HFFc6 (cell line): ENCODE data around the gene PLK5. TPM values are rescaled to one million over a fixed set of nuclear protein-coding genes. Genes with fewer than 3 reads are reported as not detected.

Experiments
- DNase-seq: peaks from one replicate; pipeline ENCODE4 v3.0.0-alpha.2; 2018
- H3K27ac Mint-ChIP-seq: 2 replicates; pipeline ENCODE4 v1.8.0; 2020; ENCODE audit warnings: mild to moderate bottlenecking, mixed read lengths
- H3K27me3 Mint-ChIP-seq: 2 replicates; pipeline ENCODE4 v1.8.0; 2021; ENCODE audit warnings: mild to moderate bottlenecking, moderate library complexity, mixed read lengths; ENCODE audit not compliant: insufficient read depth
- H3K36me3 Mint-ChIP-seq: 2 replicates; pipeline ENCODE4 v1.8.0; 2021; ENCODE audit warnings: low read depth, mixed read lengths
- H3K4me1 Mint-ChIP-seq: 2 replicates; pipeline ENCODE4 v1.8.0; 2020; ENCODE audit warnings: low read depth, mixed read lengths
- H3K4me3 Mint-ChIP-seq: 2 replicates; pipeline ENCODE4 v1.8.0; 2020; ENCODE audit warnings: mild to moderate bottlenecking, moderate library complexity, mixed read lengths
- H3K9me3 Mint-ChIP-seq: 2 replicates; pipeline ENCODE4 v1.8.0; 2020; ENCODE audit warnings: mild to moderate bottlenecking, mixed read lengths
- CTCF ChIP-seq: fragments of 200-600 bp; sonication (generic); IDR thresholded peaks from 2 replicates; pipeline ENCODE4 v1.5.0; 2021; ENCODE audit warnings: antibody characterized with exemption, mild to moderate bottlenecking
- total RNA-seq, 6 experiments: library from RNA; stranded (reverse); fragmentation: NEBNext Ultra II Directional; extraction: Animal tissue kit (Norgen Biotek cat#: 25700); gene quantifications; 2 replicates in 1 of 6; 3 replicates in 5 of 6; pipeline ENCODE4 v1.2.3, GENCODE V29; 2021

Gene PLK5
- total RNA-seq, 6 experiments from 2014 or later: 0.26 to 1.3 (median 0.70) TPM

- peak within 1 kb of the TSS; percentile 84 for H3K4me3 Mint-ChIP-seq
- peak within 1 kb of the TSS; percentile 60 for H3K27ac Mint-ChIP-seq
- H3K9me3 Mint-ChIP-seq: 0 out of 2 replicates have a peak, but pooled peaks cover 3% of the 10 kb centered on the region
- peak; percentile 18 for DNase-seq
- no peaks in the 10 kb centered on the region; the same call in 1 of the 2 replicates for H3K36me3 Mint-ChIP-seq
- no peak for TF ChIP-seq CTCF
- peaks cover under 1% of the 10 kb centered on the region; the same call in 1 of the 2 replicates for H3K4me1 Mint-ChIP-seq
- peaks cover 2% of the 10 kb centered on the region for H3K27me3 Mint-ChIP-seq
Measured at GRCh38 chr19:1512671-1513498, 11.0 kb upstream of the PLK5 start, which contains the start of gene ADAMTSL5. ADAMTSL5 (minus strand) TSS chr19:1513019; CDS start chr19:1510943, 2,076 bp downstream.

GRCh38 chr19:1513499-1514294 lies 10.2 kb upstream of the PLK5 start:
- H3K27ac Mint-ChIP-seq: no peak overlapping the region; the same call in 1 of the 2 replicates

GRCh38 chr19:1514295-1514661 lies 9.6 kb upstream of the PLK5 start:
- TF ChIP-seq CTCF: no peak
- no peak for DNase-seq

More at GRCh38 chr19:1513499-1514294, 10.2 kb upstream of the PLK5 start:
- Mint-ChIP-seq H3K27me3 (peaks cover 2% of the 10 kb centered on the region), H3K4me3 (peak overlapping the region; percentile 20; the same call in 1 of the 2 replicates), H3K9me3 (0 out of 2 replicates have a peak, but pooled peaks cover 2% of the 10 kb centered on the region), H3K4me1 (no peaks in the 10 kb centered on the region), H3K36me3 (no peaks in the 10 kb centered on the region)
- TF ChIP-seq CTCF: peak; percentile 85
- peak; percentile 22 for DNase-seq

GRCh38 chr19:1514986-1515721 lies 8.7 kb upstream of the PLK5 start:
- no peaks in the 10 kb centered on the region for H3K4me1 Mint-ChIP-seq
- H3K27ac Mint-ChIP-seq: no peak overlapping the region
- no peak for DNase-seq
- no peak overlapping the region for H3K4me3 Mint-ChIP-seq
- no peaks in the 10 kb centered on the region for H3K36me3 Mint-ChIP-seq
- no peaks in the 10 kb centered on the region for H3K9me3 Mint-ChIP-seq
- TF ChIP-seq CTCF: no peak
- no peaks in the 10 kb centered on the region; the same call in 1 of the 2 replicates for H3K27me3 Mint-ChIP-seq

More at GRCh38 chr19:1514295-1514661, 9.6 kb upstream of the PLK5 start:
- Mint-ChIP-seq H3K9me3 (no peaks in the 10 kb centered on the region), H3K4me1 (no peaks in the 10 kb centered on the region), H3K36me3 (no peaks in the 10 kb centered on the region), H3K27ac (no peak overlapping the region), H3K4me3 (0 out of 2 replicates have a peak overlapping the region, but pooled peaks have one; percentile 20), H3K27me3 (peaks cover 2% of the 10 kb centered on the region)

GRCh38 chr19:1516395-1516753 lies 7.5 kb upstream of the PLK5 start:
- H3K4me1 Mint-ChIP-seq: no peaks in the 10 kb centered on the region
- H3K27me3 Mint-ChIP-seq: no peaks in the 10 kb centered on the region; the same call in 1 of the 2 replicates
- TF ChIP-seq CTCF: no peak

More at GRCh38 chr19:1516395-1516753, 7.5 kb upstream of the PLK5 start:
- no peak for DNase-seq
- H3K27ac Mint-ChIP-seq: no peak overlapping the region
- no peak overlapping the region for H3K4me3 Mint-ChIP-seq
- no peaks in the 10 kb centered on the region for H3K36me3 Mint-ChIP-seq
- no peaks in the 10 kb centered on the region for H3K9me3 Mint-ChIP-seq
